DOHH2 (cell line): ENCODE results near the gene CPXM1.

Experiments
- EZH2phosphoT487 ChIP-seq: fragments of 200-600 bp; sonication (generic); IDR thresholded peaks from 2 replicates; pipeline ENCODE4 v1.6.1; 2017; ENCODE audit warnings: borderline replicate concordance, mild to moderate bottlenecking, antibody characterized with exemption, low read length, moderate library complexity, mixed read lengths
- TF ChIP-seq, protein P1 (sequence below): fragments of 200-600 bp; sonication (generic); IDR thresholded peaks from one replicate; pipeline ENCODE4 v1.5.1; 2014; ENCODE audit warnings: antibody characterized with exemption, mild to moderate bottlenecking, low read depth, low read length; ENCODE audit not compliant: poor library complexity, severe bottlenecking

GRCh38 chr20:2816030-2816582 lies 15.7 kb upstream of the CPXM1 start, which contains the start of gene TMEM239:
- TF ChIP-seq, protein P1, sequence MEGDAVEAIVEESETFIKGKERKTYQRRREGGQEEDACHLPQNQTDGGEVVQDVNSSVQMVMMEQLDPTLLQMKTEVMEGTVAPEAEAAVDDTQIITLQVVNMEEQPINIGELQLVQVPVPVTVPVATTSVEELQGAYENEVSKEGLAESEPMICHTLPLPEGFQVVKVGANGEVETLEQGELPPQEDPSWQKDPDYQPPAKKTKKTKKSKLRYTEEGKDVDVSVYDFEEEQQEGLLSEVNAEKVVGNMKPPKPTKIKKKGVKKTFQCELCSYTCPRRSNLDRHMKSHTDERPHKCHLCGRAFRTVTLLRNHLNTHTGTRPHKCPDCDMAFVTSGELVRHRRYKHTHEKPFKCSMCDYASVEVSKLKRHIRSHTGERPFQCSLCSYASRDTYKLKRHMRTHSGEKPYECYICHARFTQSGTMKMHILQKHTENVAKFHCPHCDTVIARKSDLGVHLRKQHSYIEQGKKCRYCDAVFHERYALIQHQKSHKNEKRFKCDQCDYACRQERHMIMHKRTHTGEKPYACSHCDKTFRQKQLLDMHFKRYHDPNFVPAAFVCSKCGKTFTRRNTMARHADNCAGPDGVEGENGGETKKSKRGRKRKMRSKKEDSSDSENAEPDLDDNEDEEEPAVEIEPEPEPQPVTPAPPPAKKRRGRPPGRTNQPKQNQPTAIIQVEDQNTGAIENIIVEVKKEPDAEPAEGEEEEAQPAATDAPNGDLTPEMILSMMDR: no peak
- no peak for TF ChIP-seq EZH2phosphoT487
